Retina (tissue), 1 donor: ENCODE results near the gene PCP2.

Experiments
- DNase-seq: peaks from one replicate; pipeline ENCODE4 v3.0.0-alpha.2; 2016

PCP2 gene

DNA sequence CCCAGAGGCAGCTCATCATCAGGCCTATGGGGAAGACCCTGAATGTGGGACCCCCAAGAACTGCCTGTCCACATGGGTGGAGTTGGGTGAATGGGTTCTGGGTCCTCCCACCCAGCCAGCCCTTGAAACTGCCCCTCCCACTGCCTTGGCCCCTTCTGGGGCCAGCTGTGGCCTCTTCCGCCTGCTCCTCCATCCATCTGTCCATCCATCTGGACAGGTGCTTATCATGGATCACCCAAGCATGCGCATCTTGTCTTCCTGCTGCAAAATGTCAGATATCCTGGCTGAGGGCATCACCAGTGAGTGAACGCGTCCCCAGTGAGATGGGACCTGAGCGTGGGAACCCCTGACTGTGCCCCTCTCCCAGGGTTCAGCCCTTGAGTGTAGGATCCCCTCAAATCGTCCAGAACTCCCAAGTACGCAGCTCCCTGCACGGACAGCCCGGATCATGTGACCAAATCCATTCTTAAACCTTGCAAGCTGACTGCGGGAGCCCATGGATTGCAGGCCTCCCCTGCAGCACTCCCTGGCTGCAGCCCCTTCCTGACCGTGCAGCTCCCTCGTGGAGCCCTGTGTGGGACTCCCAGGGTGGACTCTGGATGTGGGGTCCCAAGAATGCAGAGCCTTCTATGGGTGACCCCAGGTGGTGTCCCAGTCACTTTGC is 5.4 kb upstream of the PCP2 start:
- DNase-seq: no peak

- no peak for DNase-seq
These were observed 4.1 kb upstream of the PCP2 start for GRCh38 chr19:7637374-7638256.

- DNase-seq: no peak
These were observed 3.3 kb upstream of the PCP2 start, which contains the start of gene STXBP2 for GRCh38 chr19:7636691-7637373. Gene STXBP2 (plus strand): TSS chr19:7637110. CDS start chr19:7637150, 40 bp downstream.

GRCh38 chr19:7636317-7636690 is 2.8 kb upstream of the PCP2 start:
- DNase-seq: no peak

GRCh38 chr19:7635670-7636069 is 2.2 kb upstream of the PCP2 start:
- no peak for DNase-seq

GRCh38 chr19:7632340-7633203 is 947 bp downstream of the PCP2 start:
- no peak for DNase-seq

DNA sequence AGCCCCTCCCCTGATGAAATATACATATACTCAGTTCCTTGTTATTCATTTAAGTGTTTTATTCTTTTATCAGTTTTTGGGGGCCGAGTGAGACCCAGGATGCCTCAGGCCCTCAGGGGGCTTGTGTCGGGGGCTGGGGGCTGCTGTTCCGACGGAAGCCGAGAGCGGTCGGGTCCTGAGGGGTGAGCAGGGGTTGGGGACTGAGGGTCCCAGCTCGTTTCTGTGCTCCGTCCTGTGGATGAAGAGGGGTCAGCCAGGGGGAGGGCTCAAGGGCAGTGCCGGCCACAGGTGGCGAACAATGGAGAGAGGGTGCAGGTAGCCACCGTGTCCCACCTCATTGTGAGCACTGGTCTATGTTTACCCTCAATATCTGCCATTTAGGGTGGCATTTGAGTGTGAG is 1.9 kb downstream of the PCP2 start:
- DNase-seq: no peak

DNA sequence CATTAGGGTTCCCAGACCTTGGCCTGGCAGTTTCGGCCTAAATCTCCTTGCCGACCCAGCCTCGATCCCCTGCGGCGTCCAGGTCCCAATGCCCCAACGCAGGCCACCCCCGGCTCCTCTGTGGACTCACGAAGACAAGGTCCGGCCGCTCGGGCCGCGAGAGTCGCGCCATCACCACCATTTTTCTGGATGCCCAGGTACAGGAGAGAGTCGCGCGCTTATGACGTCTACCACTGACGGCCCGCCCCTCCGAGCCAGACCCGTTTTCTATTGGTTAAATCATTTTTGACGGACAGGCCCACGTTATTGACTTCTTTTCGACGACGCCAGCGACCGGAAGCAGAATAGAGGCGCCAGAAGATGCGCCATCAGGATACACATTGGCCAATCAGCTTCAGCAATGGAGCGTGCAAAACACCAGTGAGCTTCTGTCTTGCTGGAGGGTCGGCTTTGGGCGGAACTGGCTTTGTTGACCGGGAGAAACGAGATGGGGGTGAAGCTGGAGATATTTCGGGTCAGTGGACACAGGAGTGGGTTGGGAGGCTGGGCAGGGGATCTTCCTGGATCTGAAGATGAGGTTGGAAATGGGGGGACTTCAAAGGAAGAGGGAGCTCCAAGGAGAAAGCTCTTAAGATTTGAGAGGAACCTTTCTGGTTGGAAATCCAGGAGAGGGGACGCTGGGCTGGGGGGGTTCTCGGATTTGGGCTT is 4.0 kb downstream of the PCP2 start, which contains the start of the genes PET100 and XAB2:
TSS of gene PET100 (plus strand) at position 447 of the 708 bp plus-strand sequence. CDS start at position 488, 41 bp downstream.
TSS of gene XAB2 (minus strand) at position 199 of the 708 bp plus-strand sequence. CDS start at position 181, 18 bp downstream.
- DNase-seq: peak; percentile 100

GRCh38 chr19:7628589-7629311 is 4.8 kb downstream of the PCP2 start:
- no peak for DNase-seq

DNA sequence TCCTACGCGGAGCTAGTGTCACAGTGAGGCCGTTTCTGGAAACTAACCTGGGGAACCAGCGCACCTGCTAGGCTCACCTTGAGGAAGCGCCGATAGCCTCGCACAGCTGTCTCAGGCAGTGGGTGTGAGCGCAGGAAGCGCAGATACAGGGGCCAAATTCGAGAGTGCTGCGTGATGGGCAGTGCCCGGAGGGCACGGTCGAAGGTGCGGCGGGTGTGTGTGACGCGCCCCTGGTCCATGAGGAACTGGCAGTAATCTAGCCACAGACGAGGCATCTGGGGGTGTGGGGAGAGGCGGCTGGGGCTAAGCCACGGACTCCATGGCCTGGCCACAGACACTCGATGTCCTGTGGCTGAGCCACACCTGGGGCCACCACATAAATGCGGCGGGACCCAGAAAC is 6.4 kb downstream of the PCP2 start:
- no peak for DNase-seq

- DNase-seq: no peak
These were observed 7.7 kb downstream of the PCP2 start for GRCh38 chr19:7625763-7626372.

GRCh38 chr19:7624810-7625209 is 8.7 kb downstream of the PCP2 start:
- DNase-seq: no peak

DNA sequence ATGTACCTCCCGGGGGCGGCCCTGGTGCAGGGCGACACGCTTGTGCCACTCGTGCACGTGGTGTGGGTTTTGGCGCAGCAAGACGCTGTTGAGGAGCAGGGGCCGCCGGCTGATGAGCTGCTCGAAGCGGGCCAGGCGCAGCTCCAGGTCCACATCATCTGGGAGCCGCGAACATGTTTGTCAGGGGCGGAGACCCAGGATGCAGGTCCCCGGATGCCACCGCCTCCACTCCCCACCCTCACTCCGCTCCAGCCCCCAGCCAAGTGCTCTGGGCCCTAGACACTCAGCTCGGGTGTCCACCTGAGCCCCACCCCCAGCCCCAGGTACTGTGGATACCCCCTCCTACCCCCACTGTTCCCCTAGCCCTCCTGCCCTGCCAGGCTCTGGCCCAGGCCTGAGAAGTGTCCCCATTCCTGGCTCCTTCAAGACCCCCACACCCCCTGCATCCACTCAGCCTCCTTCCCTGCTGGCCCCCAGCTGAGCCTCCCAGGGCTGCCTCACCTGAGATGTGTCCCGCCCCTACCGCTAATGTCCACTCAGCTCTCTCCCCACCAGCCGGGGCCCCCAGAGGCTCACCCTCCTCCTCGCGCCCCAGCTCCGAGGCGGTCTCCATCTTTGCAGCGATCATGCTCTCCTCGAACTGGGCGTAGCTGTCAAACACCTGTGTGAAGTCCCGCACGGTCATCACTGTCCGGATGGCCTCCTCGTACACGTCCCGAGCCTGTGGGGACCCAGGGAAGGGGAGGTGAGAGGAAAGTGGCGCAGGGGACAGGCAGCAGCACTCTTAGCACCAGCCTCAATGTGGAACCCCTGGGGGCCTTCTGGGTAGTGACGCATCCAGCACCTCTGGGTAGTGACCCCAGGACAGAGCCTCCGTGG is 9.6 kb downstream of the PCP2 start:
- DNase-seq: no peak

DNA sequence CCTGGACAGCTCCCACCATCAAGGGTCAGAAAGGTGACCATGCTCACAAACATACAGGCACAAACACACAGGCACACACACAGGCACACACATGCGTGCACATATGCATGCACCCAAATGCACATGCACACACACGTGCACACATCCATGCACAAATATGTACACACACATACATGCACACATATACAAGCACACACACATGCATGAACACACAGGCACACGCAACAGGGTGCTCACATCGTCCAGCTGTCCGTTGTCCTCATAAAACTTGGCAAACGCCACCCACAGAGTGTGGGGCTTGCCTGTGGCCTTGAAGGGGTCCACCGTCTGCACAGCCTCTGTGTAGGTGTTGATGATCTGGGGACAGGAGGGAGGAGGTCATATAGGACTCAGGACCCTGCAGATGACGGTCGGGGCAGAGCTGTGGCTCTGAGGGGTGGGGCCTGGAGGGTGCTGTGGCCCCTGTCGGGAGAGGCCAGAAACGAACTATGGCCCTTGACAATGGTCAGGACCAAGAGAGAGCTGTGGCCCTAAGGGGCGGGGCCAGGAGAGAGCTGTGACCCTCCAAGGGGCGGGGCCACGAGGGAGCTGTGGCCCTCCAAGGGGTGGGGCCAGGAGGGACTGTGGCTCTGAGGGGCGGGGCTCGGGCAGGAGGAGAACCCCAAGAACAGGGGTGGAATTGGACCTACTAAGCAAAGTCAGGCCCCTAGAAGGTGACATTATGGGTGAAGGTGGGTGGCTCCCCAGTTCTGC is 10.4 kb downstream of the PCP2 start:
- no peak for DNase-seq

GRCh38 chr19:7620442-7621412 is 12.8 kb downstream of the PCP2 start:
- DNase-seq: no peak

DNA sequence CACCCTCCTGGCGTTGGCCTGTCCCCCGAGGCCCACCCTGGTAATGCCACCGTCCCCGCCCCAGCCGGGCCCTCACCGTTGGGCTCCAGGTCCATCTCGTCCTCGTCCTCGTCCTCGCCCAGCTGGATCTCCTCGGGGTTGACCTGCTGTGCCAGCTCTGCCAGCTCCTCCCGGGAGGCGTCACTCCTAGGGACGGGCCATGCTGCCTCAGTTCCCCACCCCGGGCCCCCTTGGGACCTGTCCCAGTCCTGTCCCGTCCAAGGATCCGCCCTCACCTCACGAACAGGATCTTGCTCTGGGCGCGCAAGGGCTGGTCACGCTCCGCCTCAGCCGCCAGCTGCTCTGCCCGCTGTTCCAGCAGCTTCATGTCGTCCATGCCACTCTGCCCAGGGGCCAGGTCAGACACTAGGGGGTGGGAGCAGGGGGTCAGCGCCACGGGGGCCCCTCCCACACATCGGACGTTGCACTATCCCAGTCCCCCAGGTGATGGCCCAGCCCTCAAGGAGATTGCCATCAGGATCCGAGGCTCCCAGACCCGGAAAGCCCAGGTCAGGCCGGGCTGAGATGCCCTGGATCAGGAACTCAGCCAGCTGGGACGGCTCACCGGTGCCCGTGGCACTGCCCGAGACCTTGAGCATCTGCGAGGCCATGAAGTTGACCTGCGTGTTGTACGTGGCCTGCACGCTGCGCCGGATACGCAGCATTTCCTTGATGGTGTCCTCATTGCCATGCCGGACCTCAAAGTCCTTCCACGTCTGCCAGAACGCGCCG is 13.7 kb downstream of the PCP2 start:
- DNase-seq: no peak
